Mesodermal cell (in vitro differentiated cells): ENCODE data around the gene SPIRE1.
"Not testable (repeated sequence)": the region's sequence is repeated elsewhere in the genome, so short reads cannot be mapped to it uniquely, and the experiment has no call there.

Source experiments
- H3K27ac ChIP-seq: 2 replicates; pipeline ENCODE4 v1.7.0; 2013; ENCODE audit warnings: mild to moderate bottlenecking, low read depth, low read length, moderate library complexity; ENCODE audit not compliant: severe bottlenecking
- H3K36me3 ChIP-seq: 2 replicates; pipeline ENCODE4 v1.7.1; 2013; ENCODE audit warnings: mild to moderate bottlenecking, low read length, moderate library complexity; ENCODE audit not compliant: control insufficient read depth, insufficient read depth
- H3K4me1 ChIP-seq: one replicate; pipeline ENCODE4 v1.7.1; 2013; ENCODE audit warnings: mild to moderate bottlenecking, low read length; ENCODE audit not compliant: insufficient read depth, control insufficient read depth, poor library complexity, severe bottlenecking
- H3K4me3 ChIP-seq: 2 replicates; pipeline ENCODE4 v1.7.0; 2013; ENCODE audit warnings: low read length, control low read depth, mild to moderate bottlenecking; ENCODE audit not compliant: insufficient read depth, poor library complexity, severe bottlenecking; ENCODE audit errors: extremely low read depth
- H3K9me3 ChIP-seq: 2 replicates; pipeline ENCODE4 v1.7.1; 2013; ENCODE audit warnings: mild to moderate bottlenecking, low read length, moderate library complexity; ENCODE audit not compliant: control insufficient read depth
- WGBS, 2 experiments: methylation state at CpG; one replicate each; pipeline ENCODE4 v1.1.5; 2013; ENCODE audit warnings: missing lambda C conversion rate in 2 of 2; ENCODE audit not compliant: insufficient coverage in 2 of 2; 5-methylcytosine and 5-hydroxymethylcytosine counted together

The SPIRE1 gene

GRCh38 chr18:12554796-12555388, 103.0 kb downstream of the SPIRE1 start:
- Histone ChIP-seq H3K9me3 (peaks cover 26% of the 10 kb centered on the region), H3K27ac (no peak overlapping the region), H3K4me1 (no peaks in the 10 kb centered on the region), H3K4me3 (no peak overlapping the region), H3K36me3 (no peaks in the 10 kb centered on the region)
- WGBS, 2 experiments, result 92 to 100% methylated on average over 2 of the region's 2 CpGs

- 90 to 92% methylated on average over 4 of the region's 4 CpGs for WGBS, 2 experiments
- Histone ChIP-seq H3K9me3 (peaks cover 16% of the 10 kb centered on the region), H3K36me3 (no peaks in the 10 kb centered on the region), H3K4me1 (no peaks in the 10 kb centered on the region), H3K4me3 (no peak overlapping the region), H3K27ac (no peak overlapping the region)
Measured at GRCh38 chr18:12552879-12553242, 105.0 kb downstream of the SPIRE1 start.

- not testable (repeated sequence) for H3K36me3 ChIP-seq, H3K4me1 ChIP-seq, H3K27ac ChIP-seq, H3K4me3 ChIP-seq
- H3K9me3 ChIP-seq, result peaks cover 13% of the 10 kb centered on the region
- WGBS, 2 experiments, result 81 to 86% methylated on average over 9 of the region's 13 CpGs
Measured at GRCh38 chr18:12551943-12552878, 105.7 kb downstream of the SPIRE1 start.

GRCh38 chr18:12551466-12551865, 106.4 kb downstream of the SPIRE1 start:
- not testable (repeated sequence) for H3K27ac ChIP-seq, H3K36me3 ChIP-seq
- 96% methylated on average over 7 to 9 of the region's 13 CpGs for WGBS, 2 experiments

GRCh38 chr18:12543697-12544096, 114.2 kb downstream of the SPIRE1 start:
- Histone ChIP-seq H3K36me3 (no peaks in the 10 kb centered on the region), H3K4me1 (no peaks in the 10 kb centered on the region), H3K9me3 (peaks cover 6% of the 10 kb centered on the region), H3K4me3 (no peak overlapping the region), H3K27ac (no peak overlapping the region)
- WGBS, 2 experiments, result no CpG with 5 or more reads among the region's 3 CpGs

More at GRCh38 chr18:12551466-12551865, 106.4 kb downstream of the SPIRE1 start:
- not testable (repeated sequence) for H3K4me3 ChIP-seq, H3K4me1 ChIP-seq
- H3K9me3 ChIP-seq, result peaks cover 13% of the 10 kb centered on the region

GRCh38 chr18:12540751-12541150, 117.2 kb downstream of the SPIRE1 start:
- WGBS, 2 experiments, result 80 to 100% methylated on average over 1 of the region's 2 CpGs
- Histone ChIP-seq H3K4me3 (no peak overlapping the region), H3K27ac (no peak overlapping the region), H3K36me3 (no peaks in the 10 kb centered on the region), H3K9me3 (peaks cover 6% of the 10 kb centered on the region), H3K4me1 (no peaks in the 10 kb centered on the region)

GRCh38 chr18:12539158-12539557, 118.7 kb downstream of the SPIRE1 start:
- H3K27ac ChIP-seq, H3K4me3 ChIP-seq, H3K9me3 ChIP-seq, H3K36me3 ChIP-seq, H3K4me1 ChIP-seq: not testable (repeated sequence)
- WGBS, 2 experiments, result 100% methylated on average over 2 to 4 of the region's 4 CpGs

GRCh38 chr18:12534820-12535219, 123.1 kb downstream of the SPIRE1 start:
- Histone ChIP-seq H3K27ac (no peak overlapping the region), H3K9me3 (no peaks in the 10 kb centered on the region), H3K4me1 (no peaks in the 10 kb centered on the region), H3K4me3 (no peak overlapping the region), H3K36me3 (no peaks in the 10 kb centered on the region)
- WGBS, 2 experiments, result 100% methylated on average over 1 of the region's 2 CpGs; no CpG with 5 or more reads in 1 of the 2 experiments

GRCh38 chr18:12532661-12533060, 125.2 kb downstream of the SPIRE1 start:
- Histone ChIP-seq H3K27ac (no peak overlapping the region), H3K4me1 (no peaks in the 10 kb centered on the region), H3K9me3 (no peaks in the 10 kb centered on the region), H3K36me3 (no peaks in the 10 kb centered on the region), H3K4me3 (no peak overlapping the region)
- 92 to 93% methylated on average over 3 of the region's 3 CpGs for WGBS, 2 experiments

GRCh38 chr18:12531749-12532148, 126.2 kb downstream of the SPIRE1 start:
- H3K9me3 ChIP-seq, result no peaks in the 10 kb centered on the region
- H3K4me3 ChIP-seq, result no peak overlapping the region
- H3K27ac ChIP-seq, result no peak overlapping the region
- WGBS, 2 experiments, result no CpG with 5 or more reads among the region's 1 CpG
- H3K4me1 ChIP-seq, result no peaks in the 10 kb centered on the region
- no peaks in the 10 kb centered on the region for H3K36me3 ChIP-seq

GRCh38 chr18:12520442-12520992, 137.4 kb downstream of the SPIRE1 start:
- Histone ChIP-seq H3K36me3 (no peaks in the 10 kb centered on the region), H3K27ac (no peak overlapping the region)

More at GRCh38 chr18:12520442-12520992, 137.4 kb downstream of the SPIRE1 start:
- 83 to 92% methylated on average over 2 to 3 of the region's 5 CpGs for WGBS, 2 experiments
- peaks cover 6% of the 10 kb centered on the region for H3K4me1 ChIP-seq
- H3K4me3 ChIP-seq, result no peak overlapping the region
- no peaks in the 10 kb centered on the region for H3K9me3 ChIP-seq
